A673 (cell line): ENCODE data around the gene MISP3.

Experiments used
- CTCF ChIP-seq: fragments of 300-800, 200-600 bp; sonication (generic); conservative IDR thresholded peaks from 2 replicates; pipeline ENCODE4 v1.5.1; 2017; ENCODE audit warnings: low read depth, mild to moderate bottlenecking, antibody characterized with exemption, low read length, moderate library complexity, mixed read lengths
- EZH2 ChIP-seq: fragments of 200-600 bp; sonication (generic); IDR thresholded peaks from 2 replicates; pipeline ENCODE4 v1.6.1; 2017; ENCODE audit warnings: borderline replicate concordance, low read depth, mild to moderate bottlenecking, mixed read lengths, antibody characterized with exemption, low read length; ENCODE audit not compliant: poor library complexity, severe bottlenecking

GRCh38 chr19:14055396-14055795 lies 17.2 kb upstream of the MISP3 start:
- TF ChIP-seq EZH2 (no peak), CTCF (no peak)
